HG03025 (cell line): Measurements from ENCODE around the gene PSMD6.
A peak's percentile ranks its signal among the peaks of the same experiment; 100 is the strongest.

ENCODE experiments used
- ATAC-seq: cut with Tn5 transposase; IDR thresholded peaks from one replicate; pipeline ENCODE4 v1.9.1; 2021; ENCODE audit warnings: mild to moderate bottlenecking, moderate library complexity; ENCODE audit not compliant: unreplicated experiment, low FRiP score

Gene PSMD6

GRCh38 chr3:64023187-64023860, at the start of gene PSMD6:
Gene PSMD6, minus strand, starts transcription at chr3:64023494. Its CDS starts 75 bp downstream, at chr3:64023419.
- ATAC-seq, result peak; percentile 95

GRCh38 chr3:64072126-64072525, 48.8 kb upstream of the PSMD6 start:
- no peak for ATAC-seq

- no peak for ATAC-seq
Measured at GRCh38 chr3:64070704-64071103, 47.4 kb upstream of the PSMD6 start.

- no peak for ATAC-seq
Measured at GRCh38 chr3:64067506-64068346, 44.4 kb upstream of the PSMD6 start.

- ATAC-seq, result no peak
Measured at GRCh38 chr3:64064804-64065203, 41.5 kb upstream of the PSMD6 start.

GRCh38 chr3:64063983-64064438, 40.7 kb upstream of the PSMD6 start:
- no peak for ATAC-seq

GRCh38 chr3:64063207-64063982, 40.1 kb upstream of the PSMD6 start:
- ATAC-seq, result no peak

GRCh38 chr3:64061628-64062027, 38.3 kb upstream of the PSMD6 start:
- no peak for ATAC-seq

- no peak for ATAC-seq
Measured at GRCh38 chr3:64059484-64060175, 36.3 kb upstream of the PSMD6 start.

- ATAC-seq, result no peak
Measured at GRCh38 chr3:64058566-64058965, 35.3 kb upstream of the PSMD6 start.

GRCh38 chr3:64057231-64057630, 33.9 kb upstream of the PSMD6 start:
- ATAC-seq, result no peak

- no peak for ATAC-seq
Measured at GRCh38 chr3:64056606-64057180, 33.4 kb upstream of the PSMD6 start.

- no peak for ATAC-seq
Measured at GRCh38 chr3:64055076-64055475, 31.8 kb upstream of the PSMD6 start.

- no peak for ATAC-seq
Measured at GRCh38 chr3:64054488-64054887, 31.2 kb upstream of the PSMD6 start.

GRCh38 chr3:64053581-64053980, 30.3 kb upstream of the PSMD6 start:
- no peak for ATAC-seq

- ATAC-seq, result no peak
Measured at GRCh38 chr3:64053117-64053516, 29.8 kb upstream of the PSMD6 start.

GRCh38 chr3:64049832-64050231, 26.5 kb upstream of the PSMD6 start:
- no peak for ATAC-seq

GRCh38 chr3:64049136-64049535, 25.8 kb upstream of the PSMD6 start:
- no peak for ATAC-seq

GRCh38 chr3:64048631-64049061, 25.4 kb upstream of the PSMD6 start:
- ATAC-seq, result no peak

- no peak for ATAC-seq
Measured at GRCh38 chr3:64047787-64048186, 24.5 kb upstream of the PSMD6 start.
